Measurements from ENCODE around the gene CCL24.
"Not testable (repeated sequence)": the region's sequence is repeated elsewhere in the genome, so short reads cannot be mapped to it uniquely, and the experiment has no call there.

DNA sequence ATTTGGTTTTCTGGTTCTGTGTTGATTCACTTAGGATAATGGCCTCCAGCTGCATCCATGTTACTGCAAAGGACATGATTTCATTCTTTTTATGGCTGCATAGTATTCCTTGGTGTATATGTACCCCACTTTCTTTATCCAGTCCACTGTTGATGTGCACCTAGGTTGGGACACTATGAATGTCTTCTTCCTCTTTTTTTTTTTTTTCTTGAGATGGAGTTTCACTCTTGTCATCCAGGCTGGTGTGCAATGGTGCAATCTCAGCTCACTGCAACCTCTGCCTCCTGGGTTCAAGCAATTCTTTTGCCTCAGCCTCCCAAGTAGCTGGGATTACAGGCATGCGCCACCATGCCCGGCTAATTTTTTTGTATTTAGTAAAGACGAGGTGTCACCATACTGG lies 51.8 kb downstream of the CCL24 start:
- TF ChIP-seq, protein P1, sequence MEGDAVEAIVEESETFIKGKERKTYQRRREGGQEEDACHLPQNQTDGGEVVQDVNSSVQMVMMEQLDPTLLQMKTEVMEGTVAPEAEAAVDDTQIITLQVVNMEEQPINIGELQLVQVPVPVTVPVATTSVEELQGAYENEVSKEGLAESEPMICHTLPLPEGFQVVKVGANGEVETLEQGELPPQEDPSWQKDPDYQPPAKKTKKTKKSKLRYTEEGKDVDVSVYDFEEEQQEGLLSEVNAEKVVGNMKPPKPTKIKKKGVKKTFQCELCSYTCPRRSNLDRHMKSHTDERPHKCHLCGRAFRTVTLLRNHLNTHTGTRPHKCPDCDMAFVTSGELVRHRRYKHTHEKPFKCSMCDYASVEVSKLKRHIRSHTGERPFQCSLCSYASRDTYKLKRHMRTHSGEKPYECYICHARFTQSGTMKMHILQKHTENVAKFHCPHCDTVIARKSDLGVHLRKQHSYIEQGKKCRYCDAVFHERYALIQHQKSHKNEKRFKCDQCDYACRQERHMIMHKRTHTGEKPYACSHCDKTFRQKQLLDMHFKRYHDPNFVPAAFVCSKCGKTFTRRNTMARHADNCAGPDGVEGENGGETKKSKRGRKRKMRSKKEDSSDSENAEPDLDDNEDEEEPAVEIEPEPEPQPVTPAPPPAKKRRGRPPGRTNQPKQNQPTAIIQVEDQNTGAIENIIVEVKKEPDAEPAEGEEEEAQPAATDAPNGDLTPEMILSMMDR (IDR thresholded peaks at IDR 0.05; ENCODE audit: low read length) = not testable (repeated sequence)
- not testable (repeated sequence) for TF ChIP-seq EZH2 (IDR thresholded peaks at IDR 0.05; ENCODE audit: borderline replicate concordance, low read length)
